A673 (cell line): ENCODE measurements around the gene NUP93. TPM values are rescaled to one million over a fixed set of nuclear protein-coding genes. Genes with fewer than 3 reads are reported as not detected.
"Not testable (repeated sequence)": the region's sequence is repeated elsewhere in the genome, so short reads cannot be mapped to it uniquely, and the experiment has no call there.

Experiments
- BruUV-seq: library from RNA; stranded (reverse); fragments of 400-500 nt; replicated peaks from 2 replicates; lab custom pipeline; 2021; lab: Mats Ljungman, UMichigan
- CTCF ChIA-PET: fragments of 300-600 bp; sonication (Branson Sonifier 250); formaldehyde crosslinking; loops from one replicate; lab custom pipeline; 2022; ENCODE audit warnings: antibody characterized with exemption; lab: Charles Lee
- POLR2A ChIA-PET: fragments of 300-600 bp; sonication (Branson Sonifier 250); formaldehyde crosslinking; loops from one replicate; lab custom pipeline; 2022; ENCODE audit warnings: antibody characterized with exemption; ENCODE audit not compliant: low non-redundant PET; lab: Charles Lee
- DNase-seq: peaks from one replicate; pipeline ENCODE4 v3.0.0-alpha.2; 2015; ENCODE audit warnings: low spot score
- H3K27ac ChIP-seq: fragments of 200-600 bp; sonication (generic); 2 replicates; pipeline ENCODE4 v1.5.1; 2016; ENCODE audit warnings: mixed run types, low read depth, mild to moderate bottlenecking, mixed read lengths, antibody characterized with exemption, low read length; ENCODE audit not compliant: poor library complexity, severe bottlenecking
- H3K27me3 ChIP-seq: fragments of 200-600 bp; sonication (generic); replicated peaks from 2 replicates; pipeline ENCODE4 v1.6.1; 2017; ENCODE audit warnings: mixed run types, low read depth, mild to moderate bottlenecking, mixed read lengths, antibody characterized with exemption, low read length; ENCODE audit not compliant: insufficient read depth, poor library complexity
- H3K36me3 ChIP-seq: fragments of 200-600 bp; sonication (generic); 2 replicates; pipeline ENCODE4 v1.6.1; 2016; ENCODE audit warnings: mixed run types, mild to moderate bottlenecking, mixed read lengths, antibody characterized with exemption, low read length; ENCODE audit not compliant: insufficient read depth, poor library complexity, severe bottlenecking
- H3K4me1 ChIP-seq: fragments of 200-600 bp; sonication (generic); 2 replicates; pipeline ENCODE4 v1.6.1; 2017; ENCODE audit warnings: mixed run types, mild to moderate bottlenecking, mixed read lengths, antibody characterized with exemption, low read length; ENCODE audit not compliant: insufficient read depth, poor library complexity, severe bottlenecking
- H3K4me3 ChIP-seq: fragments of 200-600 bp; sonication (generic); 2 replicates; pipeline ENCODE4 v1.5.1; 2016; ENCODE audit warnings: low read depth, mixed run types, mild to moderate bottlenecking, mixed read lengths, low read length; ENCODE audit not compliant: poor library complexity, severe bottlenecking
- H3K9me3 ChIP-seq: fragments of 200-600 bp; sonication (generic); 2 replicates; pipeline ENCODE4 v1.6.1; 2016; ENCODE audit warnings: mixed run types, low read depth, mild to moderate bottlenecking, mixed read lengths, antibody characterized with exemption, low read length; ENCODE audit not compliant: poor library complexity, severe bottlenecking
- EZH2 ChIP-seq: fragments of 200-600 bp; sonication (generic); IDR thresholded peaks from 2 replicates; pipeline ENCODE4 v1.6.1; 2017; ENCODE audit warnings: borderline replicate concordance, low read depth, mild to moderate bottlenecking, mixed read lengths, antibody characterized with exemption, low read length; ENCODE audit not compliant: poor library complexity, severe bottlenecking
- intact Hi-C: fragments of 100-400 bp; cut with micrococcal nuclease; formaldehyde crosslinking; loops from one replicate; pipeline ENCODE4 v1.10.0; 2022; ENCODE audit not compliant: unreplicated experiment
- total RNA-seq: library from RNA; stranded (reverse); gene quantifications from 2 replicates; pipeline ENCODE4 v1.2.3, GENCODE V29; 2021
- TF ChIP-seq, protein P1 (sequence below): fragments of 300-800, 200-600 bp; sonication (generic); conservative IDR thresholded peaks from 2 replicates; pipeline ENCODE4 v1.5.1; 2017; ENCODE audit warnings: low read depth, mild to moderate bottlenecking, antibody characterized with exemption, low read length, moderate library complexity, mixed read lengths

Gene NUP93
- total RNA-seq, 1 experiment from 2014 or later, result 155 TPM

GRCh38 chr16:56866955-56867830 is 137.3 kb downstream of the NUP93 start:
- H3K36me3 ChIP-seq, result no peaks in the 10 kb centered on the region
- ChIA-PET POLR2A (interaction anchor here (0.6 kb wide), 1 partner anchor 328 kb away, joined by 3 read pairs; no protein-coding TSS in a partner anchor), CTCF (no interaction called here)
- H3K4me1 ChIP-seq, result no peaks in the 10 kb centered on the region
- no peak overlapping the region for H3K27ac ChIP-seq
- H3K9me3 ChIP-seq, result no peaks in the 10 kb centered on the region
- no peak overlapping the region for H3K4me3 ChIP-seq
- DNase-seq, result peak; percentile 75
- TF ChIP-seq, protein P1, sequence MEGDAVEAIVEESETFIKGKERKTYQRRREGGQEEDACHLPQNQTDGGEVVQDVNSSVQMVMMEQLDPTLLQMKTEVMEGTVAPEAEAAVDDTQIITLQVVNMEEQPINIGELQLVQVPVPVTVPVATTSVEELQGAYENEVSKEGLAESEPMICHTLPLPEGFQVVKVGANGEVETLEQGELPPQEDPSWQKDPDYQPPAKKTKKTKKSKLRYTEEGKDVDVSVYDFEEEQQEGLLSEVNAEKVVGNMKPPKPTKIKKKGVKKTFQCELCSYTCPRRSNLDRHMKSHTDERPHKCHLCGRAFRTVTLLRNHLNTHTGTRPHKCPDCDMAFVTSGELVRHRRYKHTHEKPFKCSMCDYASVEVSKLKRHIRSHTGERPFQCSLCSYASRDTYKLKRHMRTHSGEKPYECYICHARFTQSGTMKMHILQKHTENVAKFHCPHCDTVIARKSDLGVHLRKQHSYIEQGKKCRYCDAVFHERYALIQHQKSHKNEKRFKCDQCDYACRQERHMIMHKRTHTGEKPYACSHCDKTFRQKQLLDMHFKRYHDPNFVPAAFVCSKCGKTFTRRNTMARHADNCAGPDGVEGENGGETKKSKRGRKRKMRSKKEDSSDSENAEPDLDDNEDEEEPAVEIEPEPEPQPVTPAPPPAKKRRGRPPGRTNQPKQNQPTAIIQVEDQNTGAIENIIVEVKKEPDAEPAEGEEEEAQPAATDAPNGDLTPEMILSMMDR, result peak; percentile 79
- TF ChIP-seq EZH2, result no peak
- H3K27me3 ChIP-seq, result no peaks in the 10 kb centered on the region
- BruUV-seq, result no TSS peak
- intact Hi-C loops, result loop anchor here (1.0 to 5.0 kb wide), 2 partner anchors 84 to 300 kb away; no protein-coding TSS in a partner anchor

DNA sequence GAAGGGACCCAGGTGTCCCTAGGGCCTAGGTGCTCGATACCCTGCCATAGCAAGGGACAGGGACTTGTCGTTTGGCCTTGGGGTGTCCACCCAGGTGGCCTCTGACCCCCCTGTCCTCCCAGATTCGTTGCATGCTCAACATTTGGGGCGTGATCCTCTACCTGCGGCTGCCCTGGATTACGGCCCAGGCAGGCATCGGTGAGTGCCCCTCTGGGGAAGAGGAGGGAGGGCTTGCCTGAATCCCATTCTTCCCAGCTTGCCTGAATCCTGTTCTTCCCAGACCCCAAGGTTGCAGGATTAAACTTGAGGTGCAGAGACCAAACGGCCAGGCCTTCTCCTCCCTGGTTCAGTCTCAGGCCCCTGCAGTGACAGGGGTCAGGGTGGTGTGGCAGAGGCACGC is 138.2 kb downstream of the NUP93 start:
- intact Hi-C loops, result loop anchor here (5.0 kb wide), 1 partner anchor 299 kb away; no protein-coding TSS in a partner anchor
- Histone ChIP-seq H3K4me3 (no peak overlapping the region), H3K4me1 (no peaks in the 10 kb centered on the region), H3K27ac (no peak overlapping the region), H3K36me3 (no peaks in the 10 kb centered on the region), H3K9me3 (no peaks in the 10 kb centered on the region), H3K27me3 (no peaks in the 10 kb centered on the region)
- ChIA-PET CTCF (no interaction called here), POLR2A (no interaction called here)
- no peak for TF ChIP-seq EZH2
- TF ChIP-seq, protein P1, result no peak
- DNase-seq, result no peak
- no TSS peak for BruUV-seq

DNA sequence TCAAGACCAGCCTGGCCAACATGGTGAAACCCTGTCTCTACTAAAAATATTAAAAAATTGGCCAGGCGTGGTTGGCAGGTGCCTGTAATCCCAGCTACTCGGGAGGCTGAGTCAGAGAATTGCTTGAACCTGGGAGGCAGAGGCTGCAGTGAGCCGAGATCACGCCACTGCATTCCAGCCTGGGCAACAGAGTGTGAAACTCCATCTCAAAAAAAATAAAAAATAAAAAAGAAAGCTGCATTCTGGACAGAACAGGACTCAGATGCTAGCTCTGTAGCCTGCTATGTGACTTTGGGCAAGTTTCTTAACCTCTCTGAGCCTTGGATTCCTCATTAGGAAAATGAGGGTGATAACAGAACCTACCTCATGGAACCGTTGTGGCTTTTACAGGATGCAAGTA is 138.8 kb downstream of the NUP93 start:
- BruUV-seq, H3K27me3 ChIP-seq, H3K9me3 ChIP-seq, H3K4me3 ChIP-seq, POLR2A ChIA-PET, DNase-seq, H3K36me3 ChIP-seq, H3K27ac ChIP-seq, H3K4me1 ChIP-seq: not testable (repeated sequence)
- intact Hi-C loops, result loop anchor here (5.0 kb wide), 1 partner anchor 299 kb away; no protein-coding TSS in a partner anchor
- CTCF ChIA-PET, result interaction anchor here (0.9 kb wide), 1 partner anchor 82 kb away, joined by 6 read pairs; no protein-coding TSS in a partner anchor
